Chondrocyte (in vitro differentiated cells): ENCODE measurements around the gene GAS7. TPM values are rescaled to one million over a fixed set of nuclear protein-coding genes. Genes with fewer than 3 reads are reported as not detected.

Source experiments
- DNase-seq: peaks from one replicate; pipeline ENCODE4 v3.0.0; 2021; ENCODE audit warnings: mixed read lengths, low spot score
- H3K27ac Mint-ChIP-seq: one replicate; pipeline ENCODE4 v1.8.0; 2021; ENCODE audit warnings: mild to moderate bottlenecking, moderate library complexity, mixed read lengths; ENCODE audit not compliant: unreplicated experiment
- H3K27me3 Mint-ChIP-seq: 2 replicates; pipeline ENCODE4 v1.8.0; 2021; ENCODE audit warnings: low read depth, mixed read lengths
- H3K36me3 Mint-ChIP-seq: 2 replicates; pipeline ENCODE4 v1.8.0; 2021; ENCODE audit warnings: low read depth, mixed read lengths
- H3K4me1 Mint-ChIP-seq: 2 replicates; pipeline ENCODE4 v1.8.0; 2021; ENCODE audit warnings: low read depth, mild to moderate bottlenecking, mixed read lengths
- H3K4me3 Mint-ChIP-seq: one replicate; pipeline ENCODE4 v1.8.0; 2021; ENCODE audit warnings: mild to moderate bottlenecking, moderate library complexity, mixed read lengths; ENCODE audit not compliant: unreplicated experiment
- H3K9me3 Mint-ChIP-seq: 2 replicates; pipeline ENCODE4 v1.8.0; 2021; ENCODE audit warnings: low read depth, mixed read lengths
- CTCF ChIP-seq: fragments of 200-600 bp; sonication (generic); IDR thresholded peaks from 2 replicates; pipeline ENCODE4 v1.5.0; 2021; ENCODE audit warnings: antibody characterized with exemption, mild to moderate bottlenecking, moderate library complexity
- total RNA-seq: library from RNA; stranded (reverse); gene quantifications from 3 replicates; pipeline ENCODE4 v1.2.1, GENCODE V29; 2021

Gene GAS7
- total RNA-seq, 1 donor from 2014 or later: 6.9 TPM

GRCh38 chr17:10035885-10036284, 162.5 kb downstream of the GAS7 start:
- Mint-ChIP-seq H3K4me1 (peaks cover 15% of the 10 kb centered on the region), H3K4me3 (no peak overlapping the region), H3K9me3 (no peaks in the 10 kb centered on the region), H3K27me3 (no peaks in the 10 kb centered on the region), H3K27ac (no peak overlapping the region), H3K36me3 (no peaks in the 10 kb centered on the region)
- DNase-seq: no peak
- no peak for TF ChIP-seq CTCF

- TF ChIP-seq CTCF: no peak
- Mint-ChIP-seq H3K36me3 (no peaks in the 10 kb centered on the region), H3K27ac (no peak overlapping the region), H3K27me3 (no peaks in the 10 kb centered on the region), H3K4me1 (peaks cover 15% of the 10 kb centered on the region), H3K4me3 (no peak overlapping the region), H3K9me3 (no peaks in the 10 kb centered on the region)
- DNase-seq: no peak
These were observed 163.5 kb downstream of the GAS7 start for GRCh38 chr17:10034719-10035475.

- Mint-ChIP-seq H3K36me3 (no peaks in the 10 kb centered on the region), H3K4me3 (no peak overlapping the region), H3K4me1 (peaks cover 15% of the 10 kb centered on the region), H3K9me3 (no peaks in the 10 kb centered on the region), H3K27me3 (no peaks in the 10 kb centered on the region), H3K27ac (no peak overlapping the region)
- TF ChIP-seq CTCF: no peak
- DNase-seq: no peak
These were observed 164.4 kb downstream of the GAS7 start for GRCh38 chr17:10033959-10034358.

GRCh38 chr17:10033449-10033848, 165.0 kb downstream of the GAS7 start:
- TF ChIP-seq CTCF: no peak
- Mint-ChIP-seq H3K27me3 (no peaks in the 10 kb centered on the region), H3K9me3 (no peaks in the 10 kb centered on the region), H3K27ac (no peak overlapping the region), H3K36me3 (no peaks in the 10 kb centered on the region), H3K4me1 (peaks cover 15% of the 10 kb centered on the region), H3K4me3 (no peak overlapping the region)
- DNase-seq: no peak

GRCh38 chr17:10032118-10032852, 166.1 kb downstream of the GAS7 start:
- H3K27me3 Mint-ChIP-seq: no peaks in the 10 kb centered on the region

More at GRCh38 chr17:10032118-10032852, 166.1 kb downstream of the GAS7 start:
- Mint-ChIP-seq H3K36me3 (no peaks in the 10 kb centered on the region), H3K9me3 (no peaks in the 10 kb centered on the region), H3K4me3 (no peak overlapping the region), H3K27ac (peak overlapping the region; percentile 57), H3K4me1 (peaks cover 15% of the 10 kb centered on the region)
- DNase-seq: no peak
- no peak for TF ChIP-seq CTCF
